Spleen (tissue), 11 donors: ENCODE results near the gene MMP1. TPM values are rescaled to one million over a fixed set of nuclear protein-coding genes. Genes with fewer than 3 reads are reported as not detected.

Source experiments
- DNase-seq: peaks from one replicate; pipeline ENCODE4 v3.0.0-alpha.2; 2020
- H3K27ac ChIP-seq, 8 donors: fragments of 200-600 bp; sonication (generic) in 7 of 8; 1 replicate in 4 of 8; 2 replicates in 4 of 8; pipeline versions ENCODE4 v1.5.0 to v1.8.0; 2016 to 2021; ENCODE audit warnings: inconsistent platforms in 4 of 8, mild to moderate bottlenecking in 4 of 8, moderate library complexity in 1 of 8
- H3K27me3 ChIP-seq, 7 donors: fragments of 200-600 bp; sonication (generic) in 6 of 7; replicated peaks in 1 of 7; 1 replicate in 4 of 7; 2 replicates in 3 of 7; pipeline versions ENCODE4 v1.5.0 to v1.8.0; 2016 to 2021; ENCODE audit warnings: inconsistent platforms in 3 of 7, mild to moderate bottlenecking in 1 of 7
- H3K36me3 ChIP-seq, 6 donors: fragments of 200-600 bp; sonication (generic) in 5 of 6; 1 replicate in 4 of 6; 2 replicates in 2 of 6; pipeline versions ENCODE4 v1.5.0 to v1.8.0; 2016 to 2021; ENCODE audit warnings: inconsistent platforms in 2 of 6
- H3K4me1 ChIP-seq, 6 donors: fragments of 200-600 bp; sonication (generic) in 5 of 6; 1 replicate in 3 of 6; 2 replicates in 3 of 6; pipeline versions ENCODE4 v1.5.0 to v1.8.0; 2016 to 2021; ENCODE audit warnings: inconsistent platforms in 3 of 6
- H3K4me3 ChIP-seq, 8 donors: fragments of 200-600 bp; sonication (generic) in 7 of 8; 1 replicate in 4 of 8; 2 replicates in 4 of 8; pipeline versions ENCODE4 v1.5.0 to v1.8.0; 2016 to 2021; ENCODE audit warnings: inconsistent platforms in 4 of 8, mild to moderate bottlenecking in 4 of 8, moderate library complexity in 2 of 8
- H3K9me3 ChIP-seq, 8 donors: fragments of 200-600 bp; sonication (generic) in 7 of 8; 1 replicate in 4 of 8; 2 replicates in 4 of 8; pipeline versions ENCODE4 v1.5.0 to v1.8.0; 2016 to 2021; ENCODE audit warnings: inconsistent platforms in 4 of 8
- POLR2A ChIP-seq, 3 donors: fragments of 450-650 bp; IDR thresholded peaks; one replicate each; pipeline ENCODE4 v1.5.1; 2017; ENCODE audit warnings: antibody characterized with exemption in 3 of 3, mild to moderate bottlenecking in 1 of 3
- POLR2AphosphoS5 ChIP-seq, 3 donors: sonication (generic); formaldehyde crosslinking; IDR thresholded peaks; one replicate each; pipeline ENCODE4 v1.5.1; 2017; ENCODE audit warnings: antibody characterized with exemption in 3 of 3
- WGBS, 5 donors: extraction: QIAGEN DNeasy Blood & Tissue Kit in 3 of 5; methylation state at CpG; one replicate each; pipeline versions ENCODE4 v1.1.5 to v1.1.7; 2013 to 2018; 5-methylcytosine and 5-hydroxymethylcytosine counted together
- intact Hi-C: fragments of 100-400 bp; cut with DNase I; formaldehyde crosslinking; loops from one replicate; pipeline ENCODE4 v1.15.0; 2023; ENCODE audit warnings: low total_unique reads
- polyA plus RNA-seq, 3 donors: library from polyadenylated mRNA; stranded (reverse); fragments of 200-250 nt; gene quantifications; one replicate each; pipeline ENCODE4 v1.2.1, GENCODE V29; 2013
- total RNA-seq, 7 donors: library from RNA; depleted of rRNA in 3 of 7; stranded (reverse); fragments of >200 nt in 3 of 7; fragmentation: NEBNext Ultra II Directional in 4 of 7; extraction: Animal tissue kit (Norgen Biotek cat#: 25700) in 4 of 7; gene quantifications; one replicate each; pipeline versions ENCODE4 v1.1.0 to v1.2.1, GENCODE V29; 2016 to 2021
- TF ChIP-seq, protein P1 (sequence below), 11 experiments: fragments of 200-600 bp in 7 of 11; fragments of 450-650 bp in 4 of 11; sonication (generic) in 4 of 11; IDR thresholded peaks in 8 of 11; conservative IDR thresholded peaks in 3 of 11; 1 replicate in 7 of 11; 2 replicates in 4 of 11; pipeline versions ENCODE4 v1.4.0 to v1.8.0; 2016 to 2021; ENCODE audit warnings: antibody characterized with exemption in 11 of 11, inconsistent platforms in 4 of 11, mild to moderate bottlenecking in 1 of 11
- donor health status: healthy with polysubstance abuse.
- donor health status: DM: no; HTN: no; CAD: no; lungs with moderate emphysema.
- donor health status: DM: no; HTN: no; CAD: no.
- donor health status: Bipolar disorder and iron deficiency.
- donor health status: healthy.
- donor health status: DM: no; HTN: no; CAD: no.
- donor health status: DM: yes; HTN: yes; CAD: no.

The MMP1 gene
- total and polyA plus RNA-seq, 10 donors = 1.00 to 8.8 (median 2.3) TPM

DNA sequence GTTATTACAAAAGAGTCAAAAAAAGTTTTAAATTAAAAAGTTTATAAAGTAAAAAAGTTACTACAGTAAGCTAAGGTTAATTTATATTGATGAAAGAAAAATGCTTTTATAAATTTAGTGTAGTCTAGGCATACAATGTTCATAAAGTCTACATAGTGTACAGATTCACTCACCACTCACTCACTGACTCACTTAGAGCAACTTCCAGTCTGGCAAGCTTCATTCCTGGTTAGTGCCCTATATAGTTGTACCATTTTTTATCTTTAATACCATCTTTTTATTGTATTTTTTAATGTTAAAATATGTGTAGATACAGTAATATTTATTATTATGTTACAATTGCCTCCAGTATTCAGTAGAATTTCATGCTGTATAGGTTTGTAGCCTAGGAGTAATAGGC lies 14.9 kb downstream of the MMP1 start:
- intact Hi-C loops = no loop called here

DNA sequence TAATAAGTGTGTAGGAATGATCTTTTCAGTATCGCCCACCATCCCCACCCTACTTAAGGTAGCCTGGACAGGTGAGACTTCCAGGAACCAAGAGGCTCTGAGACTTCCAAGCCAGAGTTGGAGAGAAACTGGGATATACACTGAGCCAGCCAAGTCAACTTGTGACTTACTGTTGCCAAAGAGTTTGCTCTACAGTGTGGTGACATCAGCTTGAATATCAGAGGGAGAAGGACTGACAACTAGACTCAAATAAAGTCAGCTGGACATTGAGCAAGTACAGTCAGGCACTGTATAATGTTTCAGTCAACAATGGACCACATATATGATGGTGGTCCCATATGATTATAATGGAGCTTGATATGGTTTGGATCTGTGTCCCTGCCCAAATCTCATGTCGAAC lies 16.3 kb downstream of the MMP1 start:
- no peaks in the 10 kb centered on the region for H3K27me3 ChIP-seq
- no peaks in the 10 kb centered on the region for H3K36me3 ChIP-seq
- 82 to 89% (median 88%) methylated on average over 2 of the region's 2 CpGs for WGBS, 5 donors
- H3K9me3 ChIP-seq = no peaks in the 10 kb centered on the region
- H3K4me3 ChIP-seq = no peak overlapping the region
- DNase-seq = no peak
- intact Hi-C loops = no loop called here
- no peak for TF ChIP-seq POLR2AphosphoS5 (IDR thresholded peaks at IDR 0.05)
- no peak for TF ChIP-seq POLR2A (IDR thresholded peaks at IDR 0.05)
- TF ChIP-seq, protein P1, sequence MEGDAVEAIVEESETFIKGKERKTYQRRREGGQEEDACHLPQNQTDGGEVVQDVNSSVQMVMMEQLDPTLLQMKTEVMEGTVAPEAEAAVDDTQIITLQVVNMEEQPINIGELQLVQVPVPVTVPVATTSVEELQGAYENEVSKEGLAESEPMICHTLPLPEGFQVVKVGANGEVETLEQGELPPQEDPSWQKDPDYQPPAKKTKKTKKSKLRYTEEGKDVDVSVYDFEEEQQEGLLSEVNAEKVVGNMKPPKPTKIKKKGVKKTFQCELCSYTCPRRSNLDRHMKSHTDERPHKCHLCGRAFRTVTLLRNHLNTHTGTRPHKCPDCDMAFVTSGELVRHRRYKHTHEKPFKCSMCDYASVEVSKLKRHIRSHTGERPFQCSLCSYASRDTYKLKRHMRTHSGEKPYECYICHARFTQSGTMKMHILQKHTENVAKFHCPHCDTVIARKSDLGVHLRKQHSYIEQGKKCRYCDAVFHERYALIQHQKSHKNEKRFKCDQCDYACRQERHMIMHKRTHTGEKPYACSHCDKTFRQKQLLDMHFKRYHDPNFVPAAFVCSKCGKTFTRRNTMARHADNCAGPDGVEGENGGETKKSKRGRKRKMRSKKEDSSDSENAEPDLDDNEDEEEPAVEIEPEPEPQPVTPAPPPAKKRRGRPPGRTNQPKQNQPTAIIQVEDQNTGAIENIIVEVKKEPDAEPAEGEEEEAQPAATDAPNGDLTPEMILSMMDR (IDR thresholded peaks at IDR 0.05 in 8 of 11, conservative IDR thresholded peaks at IDR 0.05 in 3 of 11) = no peak
- H3K27ac ChIP-seq = no peak overlapping the region
- H3K4me1 ChIP-seq = no peaks in the 10 kb centered on the region

More for the DNA sequence above, 14.9 kb downstream of the MMP1 start:
- Histone ChIP-seq H3K4me3 (no peak overlapping the region), H3K27ac (no peak overlapping the region), H3K27me3 (no peaks in the 10 kb centered on the region), H3K9me3 (no peaks in the 10 kb centered on the region), H3K4me1 (no peaks in the 10 kb centered on the region), H3K36me3 (no peaks in the 10 kb centered on the region)
- TF ChIP-seq POLR2A (IDR thresholded peaks at IDR 0.05) = no peak
- no peak for TF ChIP-seq POLR2AphosphoS5 (IDR thresholded peaks at IDR 0.05)
- TF ChIP-seq, protein P1 (IDR thresholded peaks at IDR 0.05 in 8 of 11, conservative IDR thresholded peaks at IDR 0.05 in 3 of 11) = no peak
- no peak for DNase-seq

DNA sequence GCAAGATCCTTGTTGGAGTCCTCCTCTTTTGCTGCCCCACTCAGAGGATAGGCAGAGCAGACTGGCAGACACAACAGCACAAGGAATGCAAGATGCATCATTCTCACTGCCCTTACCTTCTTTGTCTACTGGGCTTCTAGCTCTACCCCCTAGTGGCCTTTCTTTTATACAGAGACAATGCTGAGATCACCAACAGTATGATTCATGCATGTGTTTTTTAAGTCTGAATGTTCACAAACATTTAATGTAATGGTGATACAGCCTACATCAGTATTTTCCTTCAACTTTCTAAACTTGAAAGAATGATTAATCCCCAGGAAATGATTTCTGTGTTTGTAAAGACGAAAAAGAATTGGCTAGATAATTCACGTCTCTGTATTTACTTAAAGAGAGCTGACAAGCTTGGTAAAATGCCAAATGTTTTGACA lies 17.5 kb downstream of the MMP1 start, which contains the start of gene MMP10:
Gene MMP10 (minus strand): TSS at position 138 of the 428 bp plus-strand sequence. CDS start 37 bp downstream, at position 101.
- intact Hi-C loops = no loop called here
- H3K27ac ChIP-seq = no peak within 1 kb of the TSS
- 27 to 30% (median 29%) methylated on average over 2 of the region's 2 CpGs for WGBS, 5 donors
- TF ChIP-seq, protein P1 (IDR thresholded peaks at IDR 0.05 in 8 of 11, conservative IDR thresholded peaks at IDR 0.05 in 3 of 11) = peak in 1 of 11 experiments; percentile 11
- TF ChIP-seq POLR2AphosphoS5 (IDR thresholded peaks at IDR 0.05) = no peak
- H3K36me3 ChIP-seq = no peaks in the 10 kb centered on the region
- no peak within 1 kb of the TSS for H3K4me3 ChIP-seq
- H3K9me3 ChIP-seq = no peaks in the 10 kb centered on the region
- no peak for DNase-seq
- H3K27me3 ChIP-seq = no peaks in the 10 kb centered on the region
- H3K4me1 ChIP-seq = no peaks in the 10 kb centered on the region

DNA sequence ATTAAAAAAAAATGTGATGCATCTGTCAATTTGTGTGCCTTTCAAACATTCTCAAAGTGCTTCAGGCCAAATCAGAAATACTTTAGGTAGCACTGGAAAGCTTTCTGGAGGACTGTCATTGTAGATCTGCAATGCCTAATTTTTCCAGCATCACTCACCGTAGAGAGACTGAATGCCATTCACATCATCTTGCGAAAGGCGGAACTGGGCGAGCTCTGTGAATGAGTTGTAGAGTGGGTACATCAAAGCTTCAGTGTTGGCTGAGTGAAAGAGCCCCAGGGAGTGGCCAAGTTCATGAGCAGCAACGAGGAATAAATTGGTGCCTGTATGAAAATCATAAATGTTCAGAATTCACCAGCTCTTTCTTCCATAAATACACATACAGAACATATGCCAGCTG lies 21.5 kb downstream of the MMP1 start:
- H3K36me3 ChIP-seq = no peaks in the 10 kb centered on the region
- WGBS, 5 donors = 80 to 94% (median 85%) methylated on average over 5 of the region's 5 CpGs
- no peak overlapping the region for H3K27ac ChIP-seq
- intact Hi-C loops = no loop called here
- H3K27me3 ChIP-seq = no peaks in the 10 kb centered on the region
- DNase-seq = no peak
- TF ChIP-seq, protein P1 (IDR thresholded peaks at IDR 0.05 in 8 of 11, conservative IDR thresholded peaks at IDR 0.05 in 3 of 11) = no peak
- no peak for TF ChIP-seq POLR2A (IDR thresholded peaks at IDR 0.05)
- no peak for TF ChIP-seq POLR2AphosphoS5 (IDR thresholded peaks at IDR 0.05)
- H3K9me3 ChIP-seq = no peaks in the 10 kb centered on the region
- no peaks in the 10 kb centered on the region for H3K4me1 ChIP-seq
- H3K4me3 ChIP-seq = no peak overlapping the region
